ENCODE results near the gene C3.

DNA sequence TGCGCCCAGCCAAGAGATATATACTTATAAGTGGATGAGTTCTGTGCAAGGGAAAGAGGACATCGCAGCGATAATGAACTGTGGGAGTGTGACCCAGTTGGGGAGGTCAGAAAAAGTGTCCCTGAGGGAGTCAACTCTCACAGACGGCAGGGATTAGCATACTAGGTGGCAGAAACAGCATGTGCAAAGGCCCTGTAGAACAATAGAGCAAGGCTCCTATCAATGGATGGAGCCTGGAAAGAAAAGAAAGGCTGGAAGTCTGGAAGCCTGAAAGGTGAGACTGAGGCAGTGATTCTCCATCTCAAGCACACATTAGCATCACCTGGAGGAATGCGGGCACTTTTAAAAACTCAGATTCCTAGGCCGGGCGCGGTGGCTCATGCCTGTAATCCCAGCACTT is 29.1 kb downstream of the C3 start:
- TF ChIP-seq, protein P1, sequence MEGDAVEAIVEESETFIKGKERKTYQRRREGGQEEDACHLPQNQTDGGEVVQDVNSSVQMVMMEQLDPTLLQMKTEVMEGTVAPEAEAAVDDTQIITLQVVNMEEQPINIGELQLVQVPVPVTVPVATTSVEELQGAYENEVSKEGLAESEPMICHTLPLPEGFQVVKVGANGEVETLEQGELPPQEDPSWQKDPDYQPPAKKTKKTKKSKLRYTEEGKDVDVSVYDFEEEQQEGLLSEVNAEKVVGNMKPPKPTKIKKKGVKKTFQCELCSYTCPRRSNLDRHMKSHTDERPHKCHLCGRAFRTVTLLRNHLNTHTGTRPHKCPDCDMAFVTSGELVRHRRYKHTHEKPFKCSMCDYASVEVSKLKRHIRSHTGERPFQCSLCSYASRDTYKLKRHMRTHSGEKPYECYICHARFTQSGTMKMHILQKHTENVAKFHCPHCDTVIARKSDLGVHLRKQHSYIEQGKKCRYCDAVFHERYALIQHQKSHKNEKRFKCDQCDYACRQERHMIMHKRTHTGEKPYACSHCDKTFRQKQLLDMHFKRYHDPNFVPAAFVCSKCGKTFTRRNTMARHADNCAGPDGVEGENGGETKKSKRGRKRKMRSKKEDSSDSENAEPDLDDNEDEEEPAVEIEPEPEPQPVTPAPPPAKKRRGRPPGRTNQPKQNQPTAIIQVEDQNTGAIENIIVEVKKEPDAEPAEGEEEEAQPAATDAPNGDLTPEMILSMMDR (IDR thresholded peaks at IDR 0.05), result no peak
- TF ChIP-seq POLR2A (IDR thresholded peaks at IDR 0.05), result no peak

Data from transverse colon (tissue), 3 donors.